Neuron (in vitro differentiated cells): Measurements from ENCODE around the gene RAB3C.
"Not testable (repeated sequence)": the region's sequence is repeated elsewhere in the genome, so short reads cannot be mapped to it uniquely, and the experiment has no call there.

Source experiments
- H2AFZ ChIP-seq: one replicate; pipeline ENCODE4 v1.6.1; 2013; ENCODE audit warnings: low read depth, mild to moderate bottlenecking, inconsistent platforms, low read length, moderate library complexity
- H3K27me3 ChIP-seq: one replicate; pipeline ENCODE4 v1.6.1; 2013; ENCODE audit warnings: low read length; ENCODE audit not compliant: insufficient read depth
- H3K36me3 ChIP-seq: one replicate; pipeline ENCODE4 v1.6.1; 2013; ENCODE audit warnings: low read length; ENCODE audit not compliant: insufficient read depth
- H3K4me1 ChIP-seq: one replicate; pipeline ENCODE4 v1.6.1; 2013; ENCODE audit warnings: low read length; ENCODE audit not compliant: insufficient read depth
- H3K4me3 ChIP-seq: 2 replicates; pipeline ENCODE4 v1.5.1; 2013; ENCODE audit warnings: mild to moderate bottlenecking, low read length, moderate library complexity
- H3K9me3 ChIP-seq: one replicate; pipeline ENCODE4 v1.6.1; 2013; ENCODE audit warnings: low read length

RAB3C gene

GRCh38 chr5:58582803-58583491 is at the start of gene RAB3C:
RAB3C (plus strand) TSS chr5:58583075; CDS start chr5:58583209, 134 bp downstream.
- Histone ChIP-seq H3K36me3 (no peaks in the 10 kb centered on the region), H3K4me1 (peaks cover 19% of the 10 kb centered on the region), H3K27me3 (no peaks in the 10 kb centered on the region), H3K4me3 (peak within 1 kb of the TSS; percentile 83), H2AFZ (peak within 1 kb of the TSS; percentile 95), H3K9me3 (no peaks in the 10 kb centered on the region)

GRCh38 chr5:58541935-58542334 is 40.9 kb upstream of the RAB3C start:
- not testable (repeated sequence) for H3K36me3 ChIP-seq, H3K4me3 ChIP-seq, H3K27me3 ChIP-seq, H2AFZ ChIP-seq, H3K9me3 ChIP-seq
- H3K4me1 ChIP-seq, result peaks cover 14% of the 10 kb centered on the region

GRCh38 chr5:58542709-58543108 is 40.2 kb upstream of the RAB3C start:
- peaks cover 14% of the 10 kb centered on the region for H3K4me1 ChIP-seq
- no peak overlapping the region for H3K4me3 ChIP-seq
- no peaks in the 10 kb centered on the region for H3K36me3 ChIP-seq
- H3K27me3 ChIP-seq, result no peaks in the 10 kb centered on the region
- no peaks in the 10 kb centered on the region for H3K9me3 ChIP-seq
- H2AFZ ChIP-seq, result no peak overlapping the region

GRCh38 chr5:58543723-58544122 is 39.2 kb upstream of the RAB3C start:
- no peak overlapping the region for H2AFZ ChIP-seq
- no peaks in the 10 kb centered on the region for H3K36me3 ChIP-seq
- no peaks in the 10 kb centered on the region for H3K9me3 ChIP-seq
- H3K4me3 ChIP-seq, result no peak overlapping the region
- no peaks in the 10 kb centered on the region for H3K27me3 ChIP-seq
- peaks cover 14% of the 10 kb centered on the region for H3K4me1 ChIP-seq

- Histone ChIP-seq H3K4me3 (no peak overlapping the region), H3K4me1 (peaks cover 14% of the 10 kb centered on the region), H3K36me3 (no peaks in the 10 kb centered on the region), H2AFZ (no peak overlapping the region), H3K27me3 (no peaks in the 10 kb centered on the region), H3K9me3 (no peaks in the 10 kb centered on the region)
Observed at GRCh38 chr5:58544195-58544594, 38.7 kb upstream of the RAB3C start.

GRCh38 chr5:58544926-58545325 is 37.9 kb upstream of the RAB3C start:
- Histone ChIP-seq H3K9me3 (no peaks in the 10 kb centered on the region), H3K4me3 (no peak overlapping the region), H3K27me3 (no peaks in the 10 kb centered on the region), H3K4me1 (peaks cover 14% of the 10 kb centered on the region), H3K36me3 (no peaks in the 10 kb centered on the region), H2AFZ (no peak overlapping the region)

- Histone ChIP-seq H3K36me3 (no peaks in the 10 kb centered on the region), H3K4me1 (peaks cover 14% of the 10 kb centered on the region), H3K9me3 (no peaks in the 10 kb centered on the region), H3K4me3 (no peak overlapping the region), H3K27me3 (no peaks in the 10 kb centered on the region), H2AFZ (no peak overlapping the region)
Observed at GRCh38 chr5:58545912-58546311, 37.0 kb upstream of the RAB3C start.

GRCh38 chr5:58548068-58548467 is 34.8 kb upstream of the RAB3C start:
- no peak overlapping the region for H2AFZ ChIP-seq
- no peaks in the 10 kb centered on the region for H3K9me3 ChIP-seq
- H3K4me3 ChIP-seq, result no peak overlapping the region
- peaks cover 3% of the 10 kb centered on the region for H3K4me1 ChIP-seq
- H3K27me3 ChIP-seq, result no peaks in the 10 kb centered on the region
- no peaks in the 10 kb centered on the region for H3K36me3 ChIP-seq

GRCh38 chr5:58551492-58551891 is 31.4 kb upstream of the RAB3C start:
- H3K4me3 ChIP-seq, result no peak overlapping the region
- H3K36me3 ChIP-seq, result no peaks in the 10 kb centered on the region
- H2AFZ ChIP-seq, result no peak overlapping the region
- H3K27me3 ChIP-seq, result no peaks in the 10 kb centered on the region
- H3K4me1 ChIP-seq, result no peaks in the 10 kb centered on the region
- no peaks in the 10 kb centered on the region for H3K9me3 ChIP-seq

GRCh38 chr5:58557665-58558338 is 25.1 kb upstream of the RAB3C start:
- H3K36me3 ChIP-seq, H3K27me3 ChIP-seq, H3K4me3 ChIP-seq, H3K9me3 ChIP-seq, H3K4me1 ChIP-seq, H2AFZ ChIP-seq: not testable (repeated sequence)

GRCh38 chr5:58563016-58563700 is 19.7 kb upstream of the RAB3C start:
- not testable (repeated sequence) for H3K4me3 ChIP-seq, H3K9me3 ChIP-seq, H3K27me3 ChIP-seq, H3K4me1 ChIP-seq, H2AFZ ChIP-seq, H3K36me3 ChIP-seq

GRCh38 chr5:58564043-58564832 is 18.6 kb upstream of the RAB3C start:
- H3K36me3 ChIP-seq, H3K9me3 ChIP-seq, H3K4me1 ChIP-seq, H3K27me3 ChIP-seq, H2AFZ ChIP-seq, H3K4me3 ChIP-seq: not testable (repeated sequence)

GRCh38 chr5:58565033-58565432 is 17.8 kb upstream of the RAB3C start:
- Histone ChIP-seq H3K4me3 (no peak overlapping the region), H3K27me3 (no peaks in the 10 kb centered on the region), H3K4me1 (no peaks in the 10 kb centered on the region), H2AFZ (no peak overlapping the region), H3K36me3 (no peaks in the 10 kb centered on the region), H3K9me3 (peaks cover 2% of the 10 kb centered on the region)
